Epidermal melanocyte (primary cell): ENCODE data around the gene ARHGDIB.

Source experiments
- DNase-seq: peaks from one replicate; pipeline ENCODE4 v3.0.0; 2011; ENCODE audit warnings: low spot score; ENCODE audit not compliant: insufficient read length

ARHGDIB gene

GRCh38 chr12:14961466-14962152 is at the start of gene ARHGDIB:
Gene ARHGDIB, minus strand, starts transcription at chr12:14961601. Its CDS starts 10,889 bp downstream, at chr12:14950712.
- no peak for DNase-seq

GRCh38 chr12:15011162-15011561 is 49.8 kb upstream of the ARHGDIB start:
- DNase-seq, result no peak

GRCh38 chr12:15007551-15007950 is 46.1 kb upstream of the ARHGDIB start:
- DNase-seq, result no peak

- DNase-seq, result no peak
Observed at GRCh38 chr12:15005064-15005463, 43.7 kb upstream of the ARHGDIB start.

- no peak for DNase-seq
Observed at GRCh38 chr12:15004421-15004820, 43.0 kb upstream of the ARHGDIB start.

- DNase-seq, result no peak
Observed at GRCh38 chr12:15001733-15002382, 40.5 kb upstream of the ARHGDIB start.

- no peak for DNase-seq
Observed at GRCh38 chr12:15000575-15000974, 39.2 kb upstream of the ARHGDIB start.

GRCh38 chr12:14999695-15000365 is 38.4 kb upstream of the ARHGDIB start:
- DNase-seq, result no peak

GRCh38 chr12:14999021-14999694 is 37.8 kb upstream of the ARHGDIB start:
- no peak for DNase-seq

- no peak for DNase-seq
Observed at GRCh38 chr12:14997998-14998397, 36.6 kb upstream of the ARHGDIB start.

- no peak for DNase-seq
Observed at GRCh38 chr12:14995583-14996425, 34.4 kb upstream of the ARHGDIB start.

- no peak for DNase-seq
Observed at GRCh38 chr12:14994610-14995009, 33.2 kb upstream of the ARHGDIB start.

GRCh38 chr12:14993537-14994266 is 32.3 kb upstream of the ARHGDIB start:
- DNase-seq, result no peak

- DNase-seq, result no peak
Observed at GRCh38 chr12:14993117-14993516, 31.7 kb upstream of the ARHGDIB start.

GRCh38 chr12:14992673-14993072 is 31.3 kb upstream of the ARHGDIB start:
- no peak for DNase-seq

GRCh38 chr12:14991069-14991468 is 29.7 kb upstream of the ARHGDIB start:
- DNase-seq, result no peak

- DNase-seq, result no peak
Observed at GRCh38 chr12:14989790-14990189, 28.4 kb upstream of the ARHGDIB start.

- no peak for DNase-seq
Observed at GRCh38 chr12:14988035-14988434, 26.6 kb upstream of the ARHGDIB start.

- DNase-seq, result no peak
Observed at GRCh38 chr12:14986449-14986848, 25.0 kb upstream of the ARHGDIB start.

GRCh38 chr12:14984766-14985285 is 23.4 kb upstream of the ARHGDIB start:
- no peak for DNase-seq
